K562 (cell line): Measurements from ENCODE around the gene UTRN. TPM values are rescaled to one million over a fixed set of nuclear protein-coding genes. Genes with fewer than 3 reads are reported as not detected.

ENCODE experiments used
- ATAC-seq: fragments of 200-7000 bp; cut with Tn5 transposase; 3 replicates; pipeline ENCODE4 v1.9.1; 2020; ENCODE audit warnings: moderate library complexity
- BruUV-seq: library from RNA; stranded (reverse); fragments of 400-500 nt; replicated peaks from 2 replicates; lab custom pipeline; 2021; lab: Mats Ljungman, UMichigan
- CTCF ChIA-PET: fragments of 300-600 bp; formaldehyde crosslinking; extraction: SDS; loops from one replicate; lab custom pipeline; 2021; ENCODE audit warnings: low intra/inter-chr PET ratio; lab: Yijun Ruan, JAX
- POLR2A ChIA-PET: fragments of 300-600, 350-650 bp; sonication (Branson Sonifier 250); formaldehyde crosslinking; extraction: SDS; loops from one replicate; lab custom pipeline; 2021; ENCODE audit warnings: antibody characterized with exemption, inconsistent platforms; lab: Yijun Ruan, JAX
- DNase-seq, 4 experiments: peaks; one replicate each; pipeline versions ENCODE4 v3.0.0 to v3.0.0-alpha.2; 2011 to 2018; ENCODE audit warnings: low spot score in 3 of 4, mixed read lengths in 3 of 4; ENCODE audit errors: extremely low read depth in 1 of 4
- FAIRE-seq: peaks from 2 replicates; lab custom pipeline; 2011; peaks lifted over from hg19 to GRCh38; lab: Jason Lieb, UNC
- H2AFZ ChIP-seq: 2 replicates; pipeline ENCODE4 v1.6.0; 2011; ENCODE audit warnings: low read depth, low read length, control low read depth, inconsistent platforms
- H3K27ac ChIP-seq: fragments of 200-600 bp; 3 replicates; pipeline ENCODE4 v1.8.0; 2011; ENCODE audit warnings: low read depth, mild to moderate bottlenecking, control low read depth, inconsistent platforms, low read length, moderate library complexity, mixed read lengths; ENCODE audit errors: extremely low read depth
- H3K27me3 ChIP-seq, 2 experiments: fragments of 300-600 bp in 1 of 2; 2 replicates in 1 of 2; 3 replicates in 1 of 2; pipeline versions ENCODE4 v1.6.0 to v1.8.0; 2011; ENCODE audit warnings: inconsistent platforms in 2 of 2, low read length in 2 of 2, mild to moderate bottlenecking in 1 of 2, mixed read lengths in 1 of 2, moderate library complexity in 1 of 2; ENCODE audit not compliant: control insufficient read depth in 2 of 2, insufficient read depth in 2 of 2
- H3K36me3 ChIP-seq: fragments of 300-600 bp; 3 replicates; pipeline ENCODE4 v1.8.0; 2011; ENCODE audit warnings: mild to moderate bottlenecking, low read length, inconsistent platforms; ENCODE audit not compliant: control insufficient read depth, insufficient read depth
- H3K4me1 ChIP-seq, 2 experiments: fragments of 200-600 bp in 1 of 2; replicated peaks in 1 of 2; 2 replicates in 1 of 2; 3 replicates in 1 of 2; pipeline versions ENCODE4 v1.5.1 to v1.8.0; 2011; ENCODE audit warnings: inconsistent platforms in 2 of 2, low read length in 2 of 2, mild to moderate bottlenecking in 1 of 2, mixed read lengths in 1 of 2, moderate library complexity in 1 of 2; ENCODE audit not compliant: control insufficient read depth in 2 of 2, insufficient read depth in 2 of 2
- H3K4me2 ChIP-seq: 2 replicates; pipeline ENCODE4 v1.6.1; 2011; ENCODE audit warnings: low read length, control low read depth, inconsistent platforms, mixed read lengths; ENCODE audit not compliant: insufficient read depth
- H3K4me3 ChIP-seq: fragments of 200-600 bp; sonication (generic), shearing (Covaris generic); 2 replicates; pipeline ENCODE4 v1.5.1; 2016; ENCODE audit warnings: control low read depth, inconsistent platforms
- H3K79me2 ChIP-seq: fragments of 200-600 bp; 3 replicates; pipeline ENCODE4 v1.8.0; 2011; ENCODE audit warnings: low read length, inconsistent platforms; ENCODE audit not compliant: control insufficient read depth, insufficient read depth
- H3K9ac ChIP-seq, 2 experiments: 2 replicates each; pipeline versions ENCODE4 v1.6.0 to v1.6.1; 2011; ENCODE audit warnings: low read depth in 2 of 2, low read length in 2 of 2, control low read depth in 1 of 2, inconsistent platforms in 1 of 2, mild to moderate bottlenecking in 1 of 2, mixed read lengths in 1 of 2; ENCODE audit not compliant: insufficient read depth in 1 of 2
- H3K9me1 ChIP-seq: one replicate; pipeline ENCODE4 v1.6.0; 2011; ENCODE audit warnings: inconsistent platforms, mild to moderate bottlenecking, low read length, moderate library complexity; ENCODE audit not compliant: control insufficient read depth, insufficient read depth
- H3K9me3 ChIP-seq: replicated peaks from 2 replicates; pipeline ENCODE4 v1.5.1; 2011; ENCODE audit warnings: low read depth, low read length, inconsistent platforms; ENCODE audit not compliant: control insufficient read depth, insufficient read depth
- H4K20me1 ChIP-seq: replicated peaks from 2 replicates; pipeline ENCODE4 v1.6.1; 2011; ENCODE audit warnings: low read length, inconsistent platforms, mixed read lengths; ENCODE audit not compliant: control insufficient read depth, insufficient read depth
- CEBPG ChIP-seq, 3 experiments: fragments of 200-800 bp in 1 of 3; sonication (Bioruptor generic) in 1 of 3; sonication (generic) in 1 of 3; formaldehyde crosslinking in 1 of 3; IDR thresholded peaks in 2 of 3; conservative IDR thresholded peaks in 1 of 3; 2 replicates each; pipeline versions ENCODE4 v1.6.1 to v1.8.0; 2016 to 2022; ENCODE audit warnings: missing compliant biosample characterization in 2 of 3, missing genetic modification characterization in 2 of 3, mild to moderate bottlenecking in 1 of 3, missing genetic modification reagents in 1 of 3
- CHD2 ChIP-seq: IDR thresholded peaks from 2 replicates; pipeline ENCODE4 v1.6.1; 2011; ENCODE audit warnings: low read depth, low read length
- DDX20 ChIP-seq: fragments of 450-650 bp; IDR thresholded peaks from 2 replicates; pipeline ENCODE4 v1.6.1; 2016; ENCODE audit warnings: missing genetic modification characterization, low read depth, mild to moderate bottlenecking, missing compliant biosample characterization, moderate library complexity
- DIDO1 ChIP-seq: fragments of 450-650 bp; IDR thresholded peaks from 2 replicates; pipeline ENCODE4 v1.6.1; 2016; ENCODE audit warnings: low read depth, missing biosample characterization, missing genetic modification characterization
- GATA2 ChIP-seq: sonication (generic); formaldehyde crosslinking; IDR thresholded peaks from 2 replicates; pipeline ENCODE4 v1.4.0; 2020; ENCODE audit warnings: mild to moderate bottlenecking, missing genetic modification reagents
- MBD2 ChIP-seq: sonication (generic); IDR thresholded peaks from 2 replicates; pipeline ENCODE4 v1.6.1; 2016; ENCODE audit warnings: low read depth, borderline replicate concordance
- MLX ChIP-seq, 2 experiments: fragments of 450-650 bp in 1 of 2; sonication (generic) in 1 of 2; formaldehyde crosslinking; conservative IDR thresholded peaks; 2 replicates each; pipeline versions ENCODE4 v1.4.0 to v1.8.1; 2020 to 2022; ENCODE audit warnings: mild to moderate bottlenecking in 1 of 2, missing genetic modification reagents in 1 of 2
- POLR2H ChIP-seq: IDR thresholded peaks from 2 replicates; pipeline ENCODE4 v1.6.1; 2016; ENCODE audit warnings: missing genetic modification characterization, low read depth, mild to moderate bottlenecking, control low read depth, missing compliant biosample characterization, moderate library complexity
- SRSF1 ChIP-seq: fragments of 200-400 bp; formaldehyde crosslinking; IDR thresholded peaks from 2 replicates; pipeline ENCODE4 v1.6.1; 2017; ENCODE audit warnings: mild to moderate bottlenecking, low read depth, low read length, moderate library complexity
- TFE3 ChIP-seq: fragments of 450-650 bp; formaldehyde crosslinking; IDR thresholded peaks from 2 replicates; pipeline ENCODE4 v1.4.0; 2020; ENCODE audit warnings: mild to moderate bottlenecking, mixed read lengths
- THRA ChIP-seq: fragments of 450-650 bp; IDR thresholded peaks from 2 replicates; pipeline ENCODE4 v1.6.1; 2017; ENCODE audit warnings: mild to moderate bottlenecking, moderate library complexity
- ZBTB17 ChIP-seq: fragments of 450-650 bp; formaldehyde crosslinking; IDR thresholded peaks from 2 replicates; pipeline ENCODE4 v1.4.0; 2020; ENCODE audit warnings: mild to moderate bottlenecking
- ZKSCAN1 ChIP-seq: fragments of 150-350 bp; IDR thresholded peaks from 2 replicates; pipeline ENCODE4 v1.6.1; 2016; ENCODE audit warnings: low read depth, low read length
- ZNF146 ChIP-seq: IDR thresholded peaks from one replicate; pipeline ENCODE4 v1.6.1; 2018; ENCODE audit warnings: missing compliant biosample characterization; ENCODE audit not compliant: unreplicated experiment
- ZNF316 ChIP-seq: fragments of 450-650 bp; IDR thresholded peaks from 2 replicates; pipeline ENCODE4 v1.6.1; 2016
- WGBS: fragments of 100-300 bp; shearing (Covaris generic); methylation state at CpG from one replicate; pipeline ENCODE4 v1.1.6; 2016; ENCODE audit warnings: low coverage, mixed read lengths; ENCODE audit not compliant: insufficient coverage; ENCODE audit errors: missing lambda C conversion rate; 5-methylcytosine and 5-hydroxymethylcytosine counted together
- in situ Hi-C: fragments of 300-500 bp; cut with MboI; formaldehyde crosslinking; loops from 4 replicates; pipeline ENCODE4 v1.15.0; 2018; ENCODE audit warnings: inconsistent platforms, mixed read lengths
- intact Hi-C: fragments of 100-400 bp; cut with micrococcal nuclease; formaldehyde crosslinking; loops from 2 replicates; pipeline ENCODE4 v1.14.2; 2022
- polyA plus RNA-seq, 8 experiments: library from polyadenylated mRNA; depleted of rRNA in 4 of 8; stranded (reverse) in 5 of 8; unstranded in 3 of 8; fragments of >200 nt; fragmentation: Nextera tagmentation in 2 of 8; fragmentation: Illumina TruSeq in 1 of 8; extraction: Ambion mirVana in 2 of 8; extraction: Trizol in 1 of 8; gene quantifications; 2 replicates each; pipeline versions ENCODE4 v1.2.1 to v1.2.3, GENCODE V29; 2011 to 2014; ENCODE audit warnings: inconsistent platforms in 1 of 8, missing spikeins in 1 of 8
- total RNA-seq, 7 experiments: library from RNA; depleted of rRNA in 6 of 7; stranded (reverse); fragments of >200 nt in 6 of 7; fragmentation: Illumina TruSeq in 2 of 7; extraction: Trizol in 2 of 7; gene quantifications; 2 replicates each; pipeline versions ENCODE4 v1.2.1 to v1.2.3, GENCODE V29; 2011 to 2021; ENCODE audit warnings: low replicate concordance in 1 of 7
- TF ChIP-seq, protein P1 (sequence below): fragments of 450-650 bp; IDR thresholded peaks from 2 replicates; pipeline ENCODE4 v1.7.0; 2016; ENCODE audit warnings: borderline replicate concordance

UTRN gene
- total and polyA plus RNA-seq, 9 of the 15 experiments (the other 6 are each of a cell fraction or from before 2014, with no cell fraction given): 0.94 to 22.4 (median 10.0) TPM

- no peak for TF ChIP-seq GATA2 (CRISPR knock-in tag)
- TF ChIP-seq CHD2: no peak
- TF ChIP-seq ZNF316: peak; percentile 80
- no peak for TF ChIP-seq THRA
These were observed 8.0 kb upstream of the UTRN start (continued) for GRCh38 chr6:144277174-144277573.

- Histone ChIP-seq H4K20me1 (no peaks in the 10 kb centered on the region), H2AFZ (no peak overlapping the region), H3K79me2 (no peaks in the 10 kb centered on the region), H3K9me3 (no peaks in the 10 kb centered on the region), H3K27me3 (peaks cover 0 to 3% of the 10 kb centered on the region in 2 experiments; a peak in 2 of 5 replicates), H3K36me3 (no peaks in the 10 kb centered on the region), H3K4me1 (no peaks in the 10 kb centered on the region; a peak in 1 of 5 replicates), H3K27ac (no peak overlapping the region), H3K9ac (no peak overlapping the region), H3K4me3 (no peak overlapping the region), H3K4me2 (no peak overlapping the region), H3K9me1 (no peaks in the 10 kb centered on the region)
- no peak for FAIRE-seq
- no peak for ATAC-seq
- intact Hi-C loops (no loop called here), in situ Hi-C loops (no loop called here)
- BruUV-seq: no TSS peak
- CTCF ChIA-PET: no interaction called here
- DNase-seq: no peak
- WGBS: 4% methylated on average over 8 of the region's 8 CpGs
- POLR2A ChIA-PET: no interaction called here
- TF ChIP-seq, protein P1, sequence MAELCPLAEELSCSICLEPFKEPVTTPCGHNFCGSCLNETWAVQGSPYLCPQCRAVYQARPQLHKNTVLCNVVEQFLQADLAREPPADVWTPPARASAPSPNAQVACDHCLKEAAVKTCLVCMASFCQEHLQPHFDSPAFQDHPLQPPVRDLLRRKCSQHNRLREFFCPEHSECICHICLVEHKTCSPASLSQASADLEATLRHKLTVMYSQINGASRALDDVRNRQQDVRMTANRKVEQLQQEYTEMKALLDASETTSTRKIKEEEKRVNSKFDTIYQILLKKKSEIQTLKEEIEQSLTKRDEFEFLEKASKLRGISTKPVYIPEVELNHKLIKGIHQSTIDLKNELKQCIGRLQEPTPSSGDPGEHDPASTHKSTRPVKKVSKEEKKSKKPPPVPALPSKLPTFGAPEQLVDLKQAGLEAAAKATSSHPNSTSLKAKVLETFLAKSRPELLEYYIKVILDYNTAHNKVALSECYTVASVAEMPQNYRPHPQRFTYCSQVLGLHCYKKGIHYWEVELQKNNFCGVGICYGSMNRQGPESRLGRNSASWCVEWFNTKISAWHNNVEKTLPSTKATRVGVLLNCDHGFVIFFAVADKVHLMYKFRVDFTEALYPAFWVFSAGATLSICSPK: no peak
- TF ChIP-seq SRSF1 (no peak), POLR2H (no peak), TFE3 (CRISPR knock-in tag) (no peak), MBD2 (no peak), MLX (CRISPR knock-in tag; conservative IDR thresholded peaks at IDR 0.05) (no peak), ZBTB17 (CRISPR knock-in tag) (no peak), DDX20 (no peak), ZNF146 (CRISPR knock-in tag) (no peak), DIDO1 (tag) (no peak), ZKSCAN1 (no peak), CEBPG (CRISPR knock-in tag; IDR thresholded peaks at IDR 0.05) (no peak), CEBPG (tag; conservative IDR thresholded peaks at IDR 0.05 in 1 of 2, IDR thresholded peaks at IDR 0.05 in 1 of 2) (no peak)
These were observed 7.4 kb upstream of the UTRN start for GRCh38 chr6:144277605-144278227.
